Peyer's patch (tissue), 4 donors: ENCODE data around the gene FOXL2NB.

Experiments
- CTCF ChIP-seq, 6 experiments: fragments of 450-650 bp in 4 of 6; fragments of 200-600 bp in 2 of 6; sonication (generic) in 1 of 6; IDR thresholded peaks; one replicate each; pipeline ENCODE4 v1.5.1; 2017 to 2019; ENCODE audit warnings: antibody characterized with exemption in 6 of 6, mild to moderate bottlenecking in 3 of 6, moderate library complexity in 1 of 6
- POLR2A ChIP-seq, 2 donors: fragments of 450-650 bp; IDR thresholded peaks; one replicate each; pipeline ENCODE4 v1.5.1; 2017; ENCODE audit warnings: antibody characterized with exemption in 2 of 2, mild to moderate bottlenecking in 2 of 2, moderate library complexity in 2 of 2

DNA sequence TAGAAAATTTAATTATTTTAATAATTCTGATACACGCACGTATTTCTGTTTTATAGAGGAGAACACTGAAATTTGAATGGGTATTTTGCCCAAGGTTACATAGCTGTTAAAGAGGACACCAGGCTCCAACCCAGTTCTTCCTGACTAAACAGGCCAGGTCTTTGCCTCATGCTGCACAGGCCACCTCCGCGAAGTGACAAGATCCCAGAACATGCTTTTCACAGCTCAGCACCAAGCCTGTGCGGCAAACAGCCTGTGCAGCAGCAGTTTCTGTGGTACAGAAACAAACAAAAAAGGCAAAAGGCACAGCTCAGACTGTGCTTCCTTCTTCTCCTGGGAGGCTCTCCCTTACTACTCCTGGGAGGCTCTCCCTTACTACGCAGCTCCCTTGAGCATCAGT lies 6.6 kb upstream of the FOXL2NB start:
- no peak for TF ChIP-seq CTCF (IDR thresholded peaks at IDR 0.05)
- no peak for TF ChIP-seq POLR2A (IDR thresholded peaks at IDR 0.05)
